HG03520 (cell line): Measurements from ENCODE around the gene RAB40B.
"Not testable (repeated sequence)": the region's sequence is repeated elsewhere in the genome, so short reads cannot be mapped to it uniquely, and the experiment has no call there.

Experiments used
- ATAC-seq: cut with Tn5 transposase; IDR thresholded peaks from one replicate; pipeline ENCODE4 v1.9.1; 2021; ENCODE audit warnings: mild to moderate bottlenecking, moderate library complexity; ENCODE audit not compliant: unreplicated experiment

The RAB40B gene

DNA sequence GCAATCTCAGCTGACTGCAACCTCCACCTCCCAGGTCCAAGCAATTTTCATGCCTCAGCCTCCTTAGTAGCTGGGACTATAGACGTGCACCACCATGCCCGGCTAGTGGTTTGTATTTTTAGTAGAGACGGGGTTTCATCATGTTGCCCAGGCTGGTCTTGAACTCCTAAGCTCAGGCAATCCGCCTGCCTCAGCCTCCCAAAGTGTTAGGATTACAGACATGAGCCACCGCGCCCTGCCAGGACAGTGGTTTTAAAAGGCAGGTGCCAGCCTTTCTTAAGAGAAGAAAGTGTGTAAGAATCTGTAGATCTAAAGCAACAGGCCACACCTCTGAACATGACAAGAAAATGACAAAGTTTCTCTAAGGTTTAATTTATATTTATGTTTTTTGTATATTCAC is 43.9 kb downstream of the RAB40B start:
- ATAC-seq, result not testable (repeated sequence)

DNA sequence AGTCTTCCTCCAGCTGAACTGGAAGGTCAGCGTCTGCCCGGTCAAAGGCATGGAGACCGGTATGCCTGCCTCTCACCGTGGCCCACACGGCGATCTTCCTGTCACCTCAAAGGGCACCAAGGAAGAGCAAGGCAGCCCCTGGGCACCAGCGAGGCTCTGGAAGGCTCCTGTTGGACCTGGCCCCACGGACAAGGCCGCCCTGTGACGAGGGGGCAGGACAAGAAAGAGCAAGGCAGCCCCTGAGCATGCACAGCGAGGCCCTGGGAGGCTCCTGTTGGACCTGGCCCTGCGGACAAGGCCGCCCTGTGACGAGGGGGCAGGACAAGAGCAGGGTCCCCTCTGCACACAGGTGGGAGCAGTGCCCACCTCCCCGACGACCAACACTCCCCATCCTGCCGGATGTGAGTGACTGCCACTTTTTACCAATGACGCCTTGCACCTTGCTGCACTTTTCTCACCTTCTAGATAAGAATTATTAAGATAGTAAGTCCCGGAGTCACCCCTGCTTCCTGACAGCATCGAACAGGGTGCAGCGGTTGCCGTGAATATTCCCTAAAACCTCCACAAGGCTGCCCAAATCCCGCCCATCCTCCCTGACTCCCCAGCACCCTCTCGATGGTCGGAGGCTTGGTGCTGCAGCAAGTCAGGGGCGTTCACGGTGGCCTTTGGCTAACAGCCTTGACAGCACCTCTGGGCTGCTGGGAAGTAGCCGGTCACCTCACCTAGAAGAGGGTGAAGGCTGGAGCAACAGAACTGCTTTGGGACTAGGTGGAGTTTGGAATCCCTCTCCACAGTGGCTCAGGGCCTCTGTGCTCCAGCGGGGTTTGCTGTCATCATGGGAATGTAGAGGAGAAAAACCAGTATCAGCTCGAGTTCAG is 44.6 kb downstream of the RAB40B start:
- no peak for ATAC-seq

DNA sequence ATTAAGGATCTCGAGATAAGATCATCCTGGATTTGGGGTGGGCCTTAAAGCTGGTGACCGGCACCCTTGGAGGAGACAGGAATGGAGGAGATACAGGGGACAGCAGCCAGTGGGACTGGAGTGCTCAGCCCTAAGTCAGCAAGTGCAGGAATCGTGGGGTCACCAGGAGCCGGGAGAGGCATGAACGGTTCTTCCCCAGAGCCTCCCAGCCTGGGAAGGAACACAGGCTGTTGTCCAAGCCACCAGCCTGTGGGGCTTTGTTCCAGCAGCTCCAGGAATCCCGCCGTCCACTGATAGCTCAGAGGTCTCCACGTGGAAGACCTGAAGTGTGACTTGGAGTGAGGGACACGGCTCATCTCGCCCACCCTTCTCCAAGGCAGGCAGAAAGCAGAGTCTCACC is 47.8 kb downstream of the RAB40B start:
- no peak for ATAC-seq

DNA sequence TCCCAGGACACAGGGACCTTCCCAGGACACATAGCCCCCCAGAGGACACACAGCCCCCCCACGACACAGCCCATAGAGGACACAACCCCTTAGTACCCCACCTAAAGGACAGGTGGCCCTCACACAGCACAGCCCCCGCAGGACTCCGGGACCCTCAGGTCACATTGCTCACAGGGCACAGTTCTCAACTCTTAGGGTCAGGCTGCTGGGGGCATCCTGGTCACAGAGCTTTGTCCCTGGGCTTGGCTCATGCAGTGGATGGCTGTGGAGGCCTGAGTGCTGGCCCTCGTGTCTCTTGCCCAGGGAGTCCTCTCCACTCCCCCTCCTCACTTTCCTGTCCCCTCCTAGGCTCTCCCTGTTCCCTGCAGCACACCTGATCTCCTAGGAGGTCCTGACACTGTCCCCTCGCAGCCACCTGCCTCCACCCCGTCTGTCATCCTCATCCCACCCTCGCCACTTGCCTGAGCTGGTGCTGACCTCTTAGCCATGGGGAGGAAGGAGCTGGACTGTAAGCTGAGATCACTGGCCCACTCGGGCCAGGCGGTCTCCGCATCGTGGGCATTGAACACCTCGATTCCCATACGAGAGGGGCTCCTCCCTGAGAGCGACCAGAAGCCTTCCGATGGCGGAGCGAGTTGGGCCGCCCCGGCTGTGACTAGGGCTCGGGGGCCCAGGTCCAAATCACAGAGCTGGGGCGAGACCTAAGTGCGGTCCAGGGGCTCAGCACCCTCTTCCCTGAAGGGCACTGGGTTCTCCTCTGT is 48.8 kb downstream of the RAB40B start:
- no peak for ATAC-seq

GRCh38 chr17:82648742-82649331 is 49.7 kb downstream of the RAB40B start:
- ATAC-seq, result no peak

GRCh38 chr17:82648165-82648668 is 50.3 kb downstream of the RAB40B start, which contains the start of gene WDR45B:
Gene WDR45B (minus strand): TSS chr17:82648444. CDS start chr17:82648340, 104 bp downstream.
- ATAC-seq, result peak; percentile 80

DNA sequence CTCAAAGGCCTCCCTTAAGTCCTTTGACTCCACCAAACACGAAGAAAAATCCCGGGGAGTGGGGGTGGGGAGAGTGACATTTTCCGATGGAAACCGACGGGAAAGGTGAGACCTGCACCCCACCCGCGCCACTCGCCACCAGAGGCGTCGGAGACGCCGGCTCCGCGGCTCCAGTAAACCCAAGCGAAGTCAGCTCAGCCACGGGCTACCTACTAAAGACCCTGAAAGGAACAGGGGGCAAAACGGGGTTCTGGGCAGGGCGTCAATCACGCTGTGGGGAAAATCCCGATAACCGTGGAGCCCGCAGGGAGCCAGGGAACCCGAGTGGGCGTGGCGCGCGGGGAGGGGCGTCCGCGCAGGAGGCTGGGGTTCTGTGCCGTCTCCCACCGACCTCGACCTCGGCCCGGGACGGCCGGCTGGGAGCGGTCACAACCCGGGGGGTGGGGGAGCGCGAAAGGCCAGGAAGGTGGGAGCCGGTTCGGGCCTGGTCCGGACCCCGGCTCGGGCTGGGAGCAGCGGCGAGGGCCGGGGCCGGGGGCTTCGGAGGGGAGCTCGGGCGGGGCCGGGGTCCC is 50.8 kb downstream of the RAB40B start:
- peak; percentile 20 for ATAC-seq

DNA sequence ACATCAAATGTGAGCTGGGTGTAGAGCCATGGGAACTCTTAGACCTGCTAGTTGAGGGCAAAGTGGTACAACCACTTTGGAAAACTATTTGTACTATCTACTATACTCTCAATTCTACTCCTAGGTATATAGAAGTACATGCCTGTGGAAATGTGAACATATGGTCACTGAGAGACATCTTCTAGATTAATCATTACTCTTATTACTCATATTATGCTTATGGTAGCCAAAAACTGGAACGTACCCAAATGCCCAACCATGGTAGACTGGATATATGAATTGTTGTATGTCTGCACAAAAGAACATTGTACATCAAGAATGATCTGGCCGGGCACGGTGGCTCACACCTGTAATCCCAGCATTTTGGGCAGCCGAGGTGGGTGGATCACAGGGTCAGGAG is 53.0 kb downstream of the RAB40B start:
- ATAC-seq, result no peak

- no peak for ATAC-seq
These were observed 54.4 kb downstream of the RAB40B start for GRCh38 chr17:82644148-82644547.

GRCh38 chr17:82642022-82642421 is 56.5 kb downstream of the RAB40B start:
- no peak for ATAC-seq

- ATAC-seq, result no peak
These were observed 58.5 kb downstream of the RAB40B start for GRCh38 chr17:82640036-82640435.

GRCh38 chr17:82639628-82640027 is 58.9 kb downstream of the RAB40B start:
- no peak for ATAC-seq

- ATAC-seq, result no peak
These were observed 60.2 kb downstream of the RAB40B start for GRCh38 chr17:82638183-82638773.

DNA sequence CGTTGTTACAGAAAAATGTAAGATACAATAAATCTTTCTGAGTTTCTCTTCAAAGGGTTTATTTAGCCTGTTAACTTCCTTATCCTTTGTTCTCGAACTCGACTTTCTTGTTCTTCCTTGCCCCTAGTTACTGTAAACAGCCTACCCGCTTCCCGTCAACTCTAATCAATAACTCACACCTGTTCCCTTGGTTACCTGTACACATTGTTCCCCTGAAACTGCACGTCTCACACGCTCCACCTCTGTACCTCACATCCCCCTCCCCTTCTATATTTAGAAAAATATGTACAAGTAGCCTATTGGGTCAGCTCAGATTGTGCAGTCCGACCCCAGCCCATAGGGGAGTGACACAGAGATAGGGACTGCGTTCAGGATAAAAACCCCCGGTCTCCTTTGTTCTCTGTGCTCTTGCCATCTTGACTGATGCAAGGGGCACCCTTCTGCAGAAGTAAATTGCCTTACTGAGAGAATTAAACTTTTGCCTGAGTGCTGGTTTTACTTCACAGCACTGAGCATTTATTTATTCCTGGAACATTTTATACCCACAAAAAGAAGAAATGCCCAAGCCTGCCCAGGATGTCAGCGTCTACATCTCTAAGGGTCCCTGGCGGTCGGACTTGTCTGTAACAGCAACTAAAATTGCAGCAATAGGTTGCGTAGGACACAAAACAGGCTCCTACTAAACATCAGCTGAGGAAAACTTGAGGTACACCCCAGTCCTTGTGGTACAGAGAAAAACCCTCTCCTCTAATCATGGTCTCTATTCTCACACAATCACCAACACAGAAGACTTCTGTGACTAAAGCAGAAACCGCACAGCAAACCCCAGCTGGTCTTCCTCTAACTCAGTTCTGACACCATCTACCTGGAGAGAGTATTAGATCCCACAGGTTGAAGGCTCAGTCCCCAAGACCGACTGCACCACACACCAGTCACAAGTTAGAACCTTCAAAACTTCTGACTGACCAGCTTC is 61.6 kb downstream of the RAB40B start:
- no peak for ATAC-seq

DNA sequence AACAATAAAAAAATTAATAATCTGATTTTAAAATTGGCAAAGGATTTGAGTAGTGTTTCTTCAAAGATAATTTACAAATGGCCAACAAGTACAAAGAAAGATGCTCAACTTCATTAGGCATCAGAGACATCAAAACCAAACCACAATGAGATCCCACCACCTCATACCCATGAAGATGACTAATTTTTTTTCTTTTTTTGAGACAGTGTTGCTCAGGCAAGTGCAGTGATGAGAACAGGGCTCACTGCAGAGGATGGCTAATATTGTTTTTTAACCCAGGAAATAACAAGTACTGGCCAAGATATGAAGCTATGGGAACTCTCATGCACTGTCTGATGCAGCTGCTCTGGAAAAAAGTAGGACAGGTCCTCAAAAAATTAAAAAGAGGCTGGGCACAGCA is 65.2 kb downstream of the RAB40B start:
- no peak for ATAC-seq

GRCh38 chr17:82632451-82632850 is 66.0 kb downstream of the RAB40B start:
- no peak for ATAC-seq

- ATAC-seq, result no peak
These were observed 67.0 kb downstream of the RAB40B start for GRCh38 chr17:82631544-82631943.

GRCh38 chr17:82630212-82630611 is 68.3 kb downstream of the RAB40B start:
- no peak for ATAC-seq

DNA sequence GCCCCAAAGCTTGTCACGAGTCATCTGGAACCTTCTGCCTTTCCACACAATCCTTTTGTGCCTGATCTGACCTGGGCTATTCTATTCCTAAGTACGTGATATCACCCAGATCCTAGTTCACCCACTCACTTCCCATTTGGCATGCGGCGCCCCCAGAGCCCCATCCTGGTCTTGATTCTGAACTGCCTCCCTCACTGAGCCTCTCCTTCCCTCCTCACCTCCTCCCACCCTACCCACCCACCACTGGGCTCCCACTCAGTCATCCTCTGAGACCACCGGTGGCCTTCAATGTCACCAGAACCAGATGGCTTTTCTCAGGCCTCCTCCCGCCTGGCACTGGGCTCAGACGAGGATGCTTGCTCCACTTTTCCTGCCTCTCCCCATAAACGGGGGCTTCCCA is 68.8 kb downstream of the RAB40B start:
- ATAC-seq, result no peak

DNA sequence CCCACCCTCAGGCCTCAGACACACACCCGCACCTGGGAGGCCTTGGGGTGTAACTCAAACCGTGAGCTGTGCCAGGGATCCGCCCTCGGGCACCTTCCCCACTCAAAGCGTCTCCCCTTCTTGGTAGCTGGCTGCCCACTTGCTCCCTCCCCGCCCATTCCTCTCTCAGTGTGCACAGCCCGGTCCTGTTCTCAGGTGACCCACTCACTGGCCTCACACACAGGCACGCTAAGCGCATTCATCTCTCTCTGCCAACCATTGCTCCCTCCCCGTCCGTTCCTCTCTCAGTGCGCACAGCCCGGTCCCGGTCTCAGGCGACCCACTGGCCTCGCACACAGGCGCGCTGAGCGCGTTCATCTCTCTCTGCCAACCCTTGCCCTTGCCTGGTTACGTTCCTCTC is 71.1 kb downstream of the RAB40B start:
- no peak for ATAC-seq
